Stimulated activated CD4-positive, alpha-beta T cell treated with anti-CD3 and anti-CD28 coated beads, Interleukin-15, amount 100 ng/mL, for 48 hours (primary cell): ENCODE results near the gene CEP83.

Experiments
- DNase-seq, 2 donors: peaks; one replicate each; pipeline ENCODE4 v3.0.0-alpha.2; 2020; ENCODE audit warnings: low read depth in 2 of 2

CEP83 gene

DNA sequence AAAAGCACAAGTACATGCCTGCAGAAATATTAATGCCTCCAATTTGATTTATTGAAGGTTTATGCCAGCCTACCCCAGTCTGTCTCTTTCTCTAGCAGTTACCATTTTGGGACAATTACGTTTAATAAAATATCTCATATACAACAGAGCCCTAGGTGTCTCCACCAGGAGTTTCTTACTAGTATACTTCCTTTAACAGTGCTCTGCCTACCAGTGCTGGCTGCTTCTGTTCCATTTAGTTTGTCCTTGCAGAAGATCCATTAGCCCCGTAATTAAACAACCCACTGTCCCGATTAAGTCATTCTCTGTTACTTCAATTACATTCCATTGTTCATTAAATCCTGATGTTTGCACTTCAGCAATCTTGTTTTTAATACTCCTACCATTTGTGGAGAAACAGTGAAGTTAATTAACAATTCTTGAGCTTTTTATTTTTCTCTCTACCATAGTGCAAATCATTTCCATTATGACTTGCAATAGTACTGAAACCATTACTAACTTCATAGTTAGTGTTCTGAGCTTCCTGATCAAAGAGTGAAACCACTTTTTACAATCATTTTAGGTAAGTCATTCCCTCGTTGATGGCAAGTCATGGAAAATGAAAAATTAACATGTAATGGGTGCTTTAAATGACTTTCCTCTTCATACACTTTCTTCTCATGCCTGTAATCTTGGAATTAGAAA is 190.2 kb downstream of the CEP83 start:
- DNase-seq = no peak

DNA sequence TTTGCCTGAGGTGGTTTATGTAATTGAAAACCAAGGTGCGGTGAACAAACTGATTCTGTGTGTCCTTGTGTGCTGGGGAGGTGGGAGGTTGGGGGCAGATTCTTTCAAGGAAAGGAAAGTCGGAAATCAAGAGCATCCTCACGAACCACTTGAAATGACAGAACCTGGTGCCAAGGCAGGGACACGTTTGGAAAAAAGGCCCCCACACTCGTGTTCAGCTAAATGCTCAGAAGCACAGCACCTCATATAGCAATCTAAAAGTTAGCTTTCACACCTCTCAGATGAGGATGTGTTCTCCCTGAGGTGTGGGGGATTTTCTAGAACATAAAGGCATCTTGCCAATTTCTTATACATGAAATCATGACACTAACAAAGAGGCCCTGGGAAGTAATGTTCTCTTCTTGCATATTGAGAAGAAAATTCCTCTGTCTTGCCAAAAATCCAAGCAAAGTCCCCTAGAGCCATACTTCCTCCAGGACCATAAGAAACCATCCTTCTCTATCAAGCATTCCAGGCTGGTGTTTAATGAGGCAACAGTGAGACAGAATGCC is 191.7 kb downstream of the CEP83 start:
- DNase-seq = no peak

DNA sequence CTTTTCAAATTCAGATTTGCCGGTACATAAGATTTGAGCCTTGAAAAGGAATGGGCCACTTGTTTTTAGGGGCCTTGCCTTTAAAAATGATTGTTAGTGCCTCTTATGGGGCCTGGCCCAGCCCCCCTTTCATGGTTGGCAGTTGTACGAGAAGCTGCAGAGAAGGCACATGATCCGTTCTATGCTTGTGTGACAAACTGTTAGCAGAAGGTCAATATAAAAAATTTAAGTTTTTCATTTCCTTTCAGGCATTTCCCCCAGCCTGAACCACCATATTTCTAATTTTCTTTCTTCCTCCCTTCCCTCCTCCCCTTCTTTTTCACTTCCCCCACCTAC is 192.2 kb downstream of the CEP83 start:
- DNase-seq = no peak

- no peak for DNase-seq
Observed at GRCh38 chr12:94266796-94267536, 192.7 kb downstream of the CEP83 start.

DNA sequence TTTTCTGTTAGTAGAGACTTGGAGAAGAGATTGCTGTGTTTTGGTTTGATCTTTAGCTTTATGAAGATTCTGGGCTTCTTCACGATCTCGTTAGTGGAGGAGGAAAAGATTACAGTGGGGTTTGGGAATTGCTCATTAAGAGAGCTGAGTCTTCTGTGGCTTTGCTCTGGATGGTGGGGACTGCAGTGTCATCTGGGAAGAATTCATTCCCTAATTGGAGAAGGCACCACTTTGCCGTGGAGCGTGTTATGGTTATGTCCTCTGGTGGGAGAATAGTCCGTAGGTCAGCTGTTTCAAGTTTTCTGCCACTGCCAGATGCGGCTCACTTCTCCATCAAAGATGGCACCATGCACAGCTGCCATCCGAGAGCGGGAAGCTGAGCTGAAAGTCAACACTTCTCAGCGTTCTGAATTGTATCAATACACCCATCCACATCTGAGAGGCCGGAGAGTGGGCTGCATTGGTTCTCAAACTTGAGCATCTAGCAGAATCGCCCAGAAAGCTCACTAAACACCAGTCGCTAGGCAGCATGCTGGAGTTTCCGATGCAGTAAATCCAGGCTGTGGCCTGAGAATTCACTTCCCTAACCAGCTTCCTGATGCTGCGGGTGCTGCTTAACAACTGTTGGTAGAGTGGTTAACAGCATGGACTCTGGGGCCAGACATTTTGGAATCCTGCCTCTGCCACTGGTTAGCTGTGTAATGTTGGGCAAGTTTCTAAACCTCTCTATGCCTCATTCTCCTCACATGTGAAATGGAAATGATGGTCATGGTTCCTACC is 193.5 kb downstream of the CEP83 start:
- no peak for DNase-seq

- DNase-seq = no peak
Observed at GRCh38 chr12:94265539-94265938, 194.1 kb downstream of the CEP83 start.

- no peak for DNase-seq
Observed at GRCh38 chr12:94264736-94265485, 194.8 kb downstream of the CEP83 start.

- no peak for DNase-seq
Observed at GRCh38 chr12:94263905-94264561, 195.6 kb downstream of the CEP83 start.

DNA sequence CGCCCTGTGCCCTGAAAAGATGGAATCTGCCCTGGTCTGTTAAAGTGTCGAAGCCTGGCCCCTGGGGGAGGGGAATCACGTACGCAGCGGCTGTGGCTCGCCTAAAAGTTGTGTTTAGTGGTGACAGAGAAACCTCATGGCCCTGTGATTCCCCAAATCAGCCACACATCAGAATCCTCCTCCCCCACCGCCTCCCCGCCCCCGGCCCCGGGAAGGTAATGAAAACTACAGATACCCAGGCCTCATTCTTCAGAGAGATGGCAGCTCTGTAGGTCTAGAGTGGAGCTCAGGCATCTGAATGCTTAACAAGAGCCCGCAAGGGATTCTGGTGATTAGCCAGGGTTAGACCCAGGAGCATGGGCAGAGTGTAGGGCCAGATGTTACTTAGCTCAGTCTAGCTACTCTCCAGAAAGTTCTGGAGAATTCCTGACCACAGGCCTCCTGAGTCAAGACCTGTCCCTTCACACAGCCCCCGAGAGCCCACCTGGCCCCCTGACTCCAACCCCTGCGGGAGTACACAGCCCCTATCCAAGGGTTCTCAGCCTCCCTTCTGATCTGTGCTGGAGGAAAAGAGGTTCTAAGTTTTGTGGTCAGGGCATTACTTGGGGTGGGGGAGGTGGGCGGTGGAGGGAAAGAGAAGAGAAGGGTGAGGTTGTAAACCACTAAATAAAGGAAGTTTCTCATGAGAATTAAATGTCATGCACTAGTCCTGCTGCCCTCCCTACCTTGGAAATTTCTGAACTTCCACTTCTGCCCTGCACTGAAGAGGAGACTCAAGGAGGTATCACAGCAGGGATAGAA is 196.5 kb downstream of the CEP83 start:
- peak; percentile 50 to 57 for DNase-seq

GRCh38 chr12:94262228-94263010 is 197.2 kb downstream of the CEP83 start:
- peak; percentile 52 to 64 for DNase-seq

- DNase-seq = no peak
Observed at GRCh38 chr12:94261786-94262185, 197.9 kb downstream of the CEP83 start.

DNA sequence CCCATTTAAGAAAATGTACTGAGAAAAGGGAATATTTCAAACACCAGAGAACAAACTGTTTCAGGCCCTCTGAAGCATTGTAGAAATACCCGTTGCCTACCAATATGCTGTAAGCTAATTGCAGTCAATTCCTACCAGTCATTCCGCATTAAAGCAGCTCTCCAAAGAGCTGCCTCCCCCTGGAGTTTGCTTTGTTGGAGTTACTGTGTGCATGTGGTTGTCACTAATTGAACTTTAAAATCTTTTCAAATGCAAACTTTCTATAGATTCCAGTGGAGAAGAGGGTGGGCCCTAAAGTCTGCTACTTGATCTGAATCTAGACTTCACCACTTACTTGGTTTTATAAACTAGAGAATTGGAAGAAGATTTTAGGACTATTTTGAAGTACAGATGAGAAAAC is 198.5 kb downstream of the CEP83 start:
- no peak for DNase-seq

DNA sequence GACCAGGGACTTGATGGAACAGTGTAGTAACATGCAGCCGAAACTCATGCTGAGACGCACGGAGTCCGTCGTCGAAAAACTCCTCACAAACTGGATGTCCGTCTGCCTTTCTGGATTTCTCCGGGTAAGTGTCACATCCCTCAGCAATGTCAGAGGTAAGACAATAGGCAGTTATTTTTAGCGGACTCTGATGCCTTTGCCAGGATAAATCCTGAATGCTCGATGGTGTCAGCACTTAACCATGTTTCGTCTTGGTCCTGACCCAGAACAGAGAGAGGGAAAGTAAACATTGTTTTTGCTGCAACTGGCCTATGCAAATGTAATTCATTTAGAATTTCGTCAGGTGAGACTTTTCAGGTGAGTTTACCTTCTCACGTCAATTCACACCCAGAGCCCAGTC is 198.9 kb downstream of the CEP83 start:
- no peak for DNase-seq

DNA sequence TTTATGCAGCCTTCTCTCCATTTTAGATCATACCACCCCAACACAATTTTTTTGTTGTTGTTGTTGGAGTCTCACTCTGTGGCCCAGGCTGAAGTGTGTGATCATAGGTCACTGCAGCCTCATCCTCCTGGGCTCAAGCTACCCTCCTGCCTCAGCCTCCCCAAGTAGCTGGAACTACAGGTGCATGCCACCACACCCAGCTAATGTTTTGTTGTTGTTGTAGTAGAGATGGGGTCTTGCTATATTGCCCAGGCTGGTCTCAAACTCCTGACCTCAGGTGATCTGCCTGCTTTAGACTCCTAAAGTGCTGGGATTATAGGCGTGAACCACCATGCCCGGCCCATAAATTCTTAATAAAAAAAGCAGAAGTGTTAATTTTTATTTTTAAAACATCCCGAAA is 199.7 kb downstream of the CEP83 start:
- no peak for DNase-seq

- DNase-seq = no peak
Observed at GRCh38 chr12:94258593-94258992, 201.1 kb downstream of the CEP83 start.
